ENCODE results near the gene PIGZ.

Gene PIGZ

GRCh38 chr3:196969660-196970546 is 1.3 kb upstream of the PIGZ start:
- H3K9me3 ChIP-seq (ENCODE audit: severe bottlenecking) = no peaks in the 10 kb centered on the region
- no peaks in the 10 kb centered on the region for H3K36me3 ChIP-seq
- H3K27ac ChIP-seq = no peak overlapping the region; the same call in 1 of the 2 replicates
- DNase-seq = peak; percentile 23
- TF ChIP-seq CTCF (IDR thresholded peaks at IDR 0.05; ENCODE audit: low read depth, low read length) = peak; percentile 65
- H3K4me3 ChIP-seq (ENCODE audit: low read depth, low read length) = peak overlapping the region; percentile 52
- H3K27me3 ChIP-seq (ENCODE audit: insufficient read depth, low read depth, severe bottlenecking) = no peaks in the 10 kb centered on the region

- no peaks in the 10 kb centered on the region for H3K27me3 ChIP-seq (ENCODE audit: insufficient read depth, low read depth, severe bottlenecking)
- peak overlapping the region; percentile 52 for H3K4me3 ChIP-seq (ENCODE audit: low read depth, low read length)
- TF ChIP-seq CTCF (IDR thresholded peaks at IDR 0.05; ENCODE audit: low read depth, low read length) = no peak
- H3K36me3 ChIP-seq = no peaks in the 10 kb centered on the region
- DNase-seq = no peak
- H3K27ac ChIP-seq = no peak overlapping the region; the same call in 1 of the 2 replicates
- H3K9me3 ChIP-seq (ENCODE audit: severe bottlenecking) = no peaks in the 10 kb centered on the region
These were observed 564 bp upstream of the PIGZ start for GRCh38 chr3:196969134-196969659.

- H3K27ac ChIP-seq = no peak overlapping the region
- no peaks in the 10 kb centered on the region for H3K36me3 ChIP-seq
- no peak overlapping the region for H3K4me3 ChIP-seq (ENCODE audit: low read depth, low read length)
- no peak for DNase-seq
- no peak for TF ChIP-seq CTCF (IDR thresholded peaks at IDR 0.05; ENCODE audit: low read depth, low read length)
- no peaks in the 10 kb centered on the region for H3K9me3 ChIP-seq (ENCODE audit: severe bottlenecking)
- no peaks in the 10 kb centered on the region for H3K27me3 ChIP-seq (ENCODE audit: insufficient read depth, low read depth, severe bottlenecking)
These were observed 1.0 kb downstream of the PIGZ start for GRCh38 chr3:196967412-196968232.

GRCh38 chr3:196966526-196967401 is 1.9 kb downstream of the PIGZ start:
- TF ChIP-seq CTCF (IDR thresholded peaks at IDR 0.05; ENCODE audit: low read depth, low read length) = no peak

GRCh38 chr3:196965804-196966173 is 2.8 kb downstream of the PIGZ start:
- H3K4me3 ChIP-seq (ENCODE audit: low read depth, low read length) = no peak overlapping the region
- no peak for DNase-seq
- no peak for TF ChIP-seq CTCF (IDR thresholded peaks at IDR 0.05; ENCODE audit: low read depth, low read length)
- H3K36me3 ChIP-seq = no peaks in the 10 kb centered on the region
- no peak overlapping the region for H3K27ac ChIP-seq
- H3K9me3 ChIP-seq (ENCODE audit: severe bottlenecking) = no peaks in the 10 kb centered on the region
- H3K27me3 ChIP-seq (ENCODE audit: insufficient read depth, low read depth, severe bottlenecking) = no peaks in the 10 kb centered on the region

More at GRCh38 chr3:196966526-196967401, 1.9 kb downstream of the PIGZ start:
- DNase-seq = no peak
- H3K9me3 ChIP-seq (ENCODE audit: severe bottlenecking) = no peaks in the 10 kb centered on the region
- no peak overlapping the region for H3K4me3 ChIP-seq (ENCODE audit: low read depth, low read length)
- no peaks in the 10 kb centered on the region for H3K36me3 ChIP-seq
- no peaks in the 10 kb centered on the region for H3K27me3 ChIP-seq (ENCODE audit: insufficient read depth, low read depth, severe bottlenecking)
- H3K27ac ChIP-seq = no peak overlapping the region
